Esophagus squamous epithelium (tissue), 5 donors: ENCODE measurements around the gene CACNG1. TPM values are rescaled to one million over a fixed set of nuclear protein-coding genes. Genes with fewer than 3 reads are reported as not detected.

ENCODE experiments used
- DNase-seq: peaks from one replicate; lab custom pipeline; 2025; lab: John Stamatoyannopoulos, UW
- H3K27ac ChIP-seq, 4 donors: fragments of 200-600 bp; sonication (generic); one replicate each; pipeline ENCODE4 v1.5.1; 2016 to 2019; ENCODE audit warnings: mild to moderate bottlenecking in 1 of 4
- H3K27me3 ChIP-seq, 4 donors: fragments of 200-600 bp; sonication (generic); 1 replicate in 3 of 4; 2 replicates in 1 of 4; pipeline versions ENCODE4 v1.5.1 to v1.6.0; 2017 to 2021; ENCODE audit warnings: antibody characterized with exemption in 1 of 4
- H3K36me3 ChIP-seq, 3 donors: fragments of 200-600 bp; sonication (generic); one replicate each; pipeline ENCODE4 v1.5.1; 2016 to 2019
- H3K4me1 ChIP-seq, 3 donors: fragments of 200-600 bp; sonication (generic); one replicate each; pipeline ENCODE4 v1.5.1; 2017 to 2019
- H3K4me3 ChIP-seq, 4 donors: fragments of 200-600 bp; sonication (generic); 1 replicate in 3 of 4; 2 replicates in 1 of 4; pipeline ENCODE4 v1.5.1; 2016 to 2019; ENCODE audit warnings: mild to moderate bottlenecking in 2 of 4, moderate library complexity in 1 of 4
- H3K9me3 ChIP-seq, 3 donors: fragments of 200-600 bp; sonication (generic); one replicate each; pipeline ENCODE4 v1.5.1; 2016 to 2019
- POLR2A ChIP-seq, 4 donors: fragments of 450-650 bp; IDR thresholded peaks; one replicate each; pipeline ENCODE4 v1.6.1; 2017; ENCODE audit warnings: antibody characterized with exemption in 4 of 4, mild to moderate bottlenecking in 4 of 4, moderate library complexity in 3 of 4
- WGBS, 2 donors: methylation state at CpG; one replicate each; pipeline ENCODE4 v1.1.5; 2018; 5-methylcytosine and 5-hydroxymethylcytosine counted together
- intact Hi-C: fragments of 100-400 bp; cut with DNase I; formaldehyde crosslinking; loops from one replicate; pipeline ENCODE4 v1.15.0; 2022
- total RNA-seq, 4 donors: library from RNA; depleted of rRNA; stranded (reverse); fragments of >200 nt; gene quantifications; one replicate each; pipeline ENCODE4 v1.1.0, GENCODE V29; 2016
- TF ChIP-seq, protein P1 (sequence below), 6 experiments: fragments of 450-650 bp in 4 of 6; fragments of 200-600 bp in 2 of 6; sonication (generic) in 2 of 6; IDR thresholded peaks; one replicate each; pipeline ENCODE4 v1.5.1; 2016 to 2019; ENCODE audit warnings: antibody characterized with exemption in 6 of 6, mild to moderate bottlenecking in 4 of 6, moderate library complexity in 4 of 6
- donor health status: DM: yes; HTN: yes; CAD: no.

The CACNG1 gene
- total RNA-seq, 4 donors from 2014 or later, result not detected

DNA sequence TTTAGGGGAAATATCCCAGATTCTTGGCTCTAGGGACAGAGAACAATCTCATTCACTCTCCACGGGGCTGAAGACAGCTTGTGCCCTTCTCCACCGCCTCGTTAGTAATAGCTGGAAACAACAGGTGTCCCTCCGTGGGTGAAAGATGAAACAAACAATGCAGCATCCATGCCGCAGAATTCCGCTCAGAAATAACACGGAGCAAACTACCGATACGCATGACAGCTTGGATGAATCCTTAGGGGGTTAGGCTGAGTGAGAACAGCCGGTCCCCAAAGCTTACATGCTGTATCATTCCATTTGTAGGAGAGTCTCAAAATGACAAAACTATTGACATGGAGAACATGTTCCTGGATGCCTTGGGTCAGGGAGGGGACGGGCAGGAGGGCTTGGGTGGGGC lies 29.4 kb upstream of the CACNG1 start:
- no peak overlapping the region for H3K4me3 ChIP-seq
- no peaks in the 10 kb centered on the region for H3K36me3 ChIP-seq
- H3K9me3 ChIP-seq, result no peaks in the 10 kb centered on the region
- TF ChIP-seq, protein P1, sequence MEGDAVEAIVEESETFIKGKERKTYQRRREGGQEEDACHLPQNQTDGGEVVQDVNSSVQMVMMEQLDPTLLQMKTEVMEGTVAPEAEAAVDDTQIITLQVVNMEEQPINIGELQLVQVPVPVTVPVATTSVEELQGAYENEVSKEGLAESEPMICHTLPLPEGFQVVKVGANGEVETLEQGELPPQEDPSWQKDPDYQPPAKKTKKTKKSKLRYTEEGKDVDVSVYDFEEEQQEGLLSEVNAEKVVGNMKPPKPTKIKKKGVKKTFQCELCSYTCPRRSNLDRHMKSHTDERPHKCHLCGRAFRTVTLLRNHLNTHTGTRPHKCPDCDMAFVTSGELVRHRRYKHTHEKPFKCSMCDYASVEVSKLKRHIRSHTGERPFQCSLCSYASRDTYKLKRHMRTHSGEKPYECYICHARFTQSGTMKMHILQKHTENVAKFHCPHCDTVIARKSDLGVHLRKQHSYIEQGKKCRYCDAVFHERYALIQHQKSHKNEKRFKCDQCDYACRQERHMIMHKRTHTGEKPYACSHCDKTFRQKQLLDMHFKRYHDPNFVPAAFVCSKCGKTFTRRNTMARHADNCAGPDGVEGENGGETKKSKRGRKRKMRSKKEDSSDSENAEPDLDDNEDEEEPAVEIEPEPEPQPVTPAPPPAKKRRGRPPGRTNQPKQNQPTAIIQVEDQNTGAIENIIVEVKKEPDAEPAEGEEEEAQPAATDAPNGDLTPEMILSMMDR (IDR thresholded peaks at IDR 0.05), result no peak
- no peak for TF ChIP-seq POLR2A (IDR thresholded peaks at IDR 0.05)
- 70 to 72% methylated on average over 10 to 11 of the region's 11 CpGs for WGBS, 2 donors
- DNase-seq, result no peak
- H3K4me1 ChIP-seq, result no peaks in the 10 kb centered on the region
- H3K27ac ChIP-seq, result no peak overlapping the region
- intact Hi-C loops, result no loop called here
- H3K27me3 ChIP-seq, result peaks cover 0 to 52% (median 0%) of the 10 kb centered on the region in 4 donors

DNA sequence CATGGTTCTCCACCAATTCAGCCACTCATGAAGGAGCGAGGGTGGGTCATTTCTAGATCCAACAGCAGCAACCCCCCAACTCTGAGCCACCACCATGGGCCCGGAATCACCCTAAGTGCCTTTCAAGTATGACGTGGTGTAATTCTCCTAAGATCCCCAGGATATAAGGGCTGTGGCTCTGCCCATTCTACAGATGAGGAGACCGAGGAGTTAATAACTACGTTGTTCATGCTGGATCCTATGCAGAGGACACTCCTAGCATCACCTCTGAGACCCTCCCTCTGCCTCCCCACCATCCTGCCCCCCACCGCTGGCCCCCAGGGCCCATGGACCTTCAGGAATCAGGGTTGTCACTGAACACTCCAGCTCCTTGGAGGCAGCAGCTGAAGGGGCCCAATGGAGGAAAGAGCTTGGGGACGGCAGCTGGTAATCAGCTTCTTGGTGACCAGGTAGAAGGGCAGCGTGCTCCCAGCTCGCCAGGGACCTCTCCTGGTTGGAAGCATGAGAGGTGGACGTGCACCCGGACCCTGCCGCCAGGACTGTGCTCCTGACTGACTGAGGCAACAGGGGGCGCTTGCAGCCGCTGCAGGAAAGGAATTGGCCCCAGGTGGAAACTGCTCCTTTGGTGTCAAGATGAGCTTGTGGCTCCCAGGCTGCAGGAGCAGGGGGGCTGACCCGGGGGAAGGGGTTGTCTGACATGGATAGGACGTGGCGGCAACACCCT lies 28.2 kb upstream of the CACNG1 start:
- H3K4me1 ChIP-seq, result no peaks in the 10 kb centered on the region
- no peak overlapping the region for H3K27ac ChIP-seq
- TF ChIP-seq, protein P1 (IDR thresholded peaks at IDR 0.05), result no peak
- TF ChIP-seq POLR2A (IDR thresholded peaks at IDR 0.05), result no peak
- no peaks in the 10 kb centered on the region for H3K36me3 ChIP-seq
- DNase-seq, result no peak
- H3K4me3 ChIP-seq, result no peak overlapping the region
- peaks cover 0 to 47% (median 0%) of the 10 kb centered on the region in 4 donors for H3K27me3 ChIP-seq
- H3K9me3 ChIP-seq, result no peaks in the 10 kb centered on the region
- 83 to 95% methylated on average over 2 to 3 of the region's 17 CpGs for WGBS, 2 donors
- intact Hi-C loops, result no loop called here

DNA sequence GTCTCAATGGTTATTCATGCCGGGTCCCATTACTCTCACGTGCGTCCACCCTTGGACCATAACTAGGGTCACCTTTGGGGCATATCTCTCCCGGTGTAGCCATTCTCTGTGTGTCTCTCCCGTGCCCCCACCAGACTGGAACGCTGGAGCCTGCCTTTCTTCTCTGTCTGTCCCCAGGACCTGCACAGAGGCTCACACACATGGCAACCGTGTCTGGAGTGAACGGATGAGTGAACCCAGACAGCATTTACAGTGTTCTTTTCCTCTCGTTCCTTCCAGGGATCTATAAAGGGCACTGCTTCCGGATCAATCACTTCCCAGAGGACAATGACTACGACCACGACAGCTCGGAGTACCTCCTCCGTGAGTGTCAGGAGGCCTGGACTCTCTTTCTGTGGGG lies 26.4 kb upstream of the CACNG1 start:
- H3K4me3 ChIP-seq, result no peak overlapping the region
- DNase-seq, result no peak

DNA sequence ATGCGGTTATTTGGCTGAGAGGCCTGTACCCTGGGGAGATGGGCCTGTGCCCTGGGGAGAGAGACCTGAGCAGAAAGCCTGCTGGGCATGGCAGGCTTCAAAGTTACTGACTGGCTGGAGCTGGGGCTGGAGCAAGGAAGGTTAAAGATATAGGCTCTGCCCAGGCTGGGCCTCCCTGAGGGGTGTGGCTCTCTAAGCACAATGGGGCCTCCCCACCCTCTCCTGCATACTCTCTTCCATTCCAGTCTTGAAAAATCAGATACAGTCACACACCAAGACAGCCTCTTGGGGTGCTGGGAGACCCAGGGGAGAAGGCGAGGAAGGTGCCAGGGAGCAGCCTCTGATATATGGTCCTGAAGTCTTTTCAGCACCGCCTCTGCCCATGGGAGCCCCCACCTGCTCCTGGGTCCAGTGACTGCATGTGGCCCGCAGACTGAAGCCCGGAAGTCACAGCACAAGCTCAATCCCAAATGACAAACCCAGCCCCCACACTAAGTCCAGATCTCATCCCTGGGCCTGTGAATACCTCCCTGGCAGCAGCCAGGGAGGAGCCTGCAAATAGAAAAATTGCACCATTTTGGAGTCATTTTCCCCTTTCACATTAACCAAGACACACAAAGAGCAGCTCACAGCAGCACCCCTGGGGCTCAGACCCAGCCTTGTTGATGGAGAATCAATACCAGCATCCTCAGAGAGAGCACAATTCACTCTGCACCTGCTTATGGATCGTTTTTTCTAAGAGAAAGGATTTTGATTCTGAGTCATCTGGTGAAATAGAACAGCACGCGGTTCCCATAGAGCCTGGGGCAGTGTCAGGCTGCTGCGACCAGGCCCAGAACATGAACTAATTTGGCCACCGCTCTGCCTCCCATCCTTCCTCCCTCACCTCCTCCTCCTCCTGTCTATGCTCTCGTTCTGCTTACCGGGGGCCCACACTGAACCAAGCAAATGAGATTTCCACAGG lies 25.6 kb upstream of the CACNG1 start:
- intact Hi-C loops, result no loop called here
- no peak for DNase-seq
- Histone ChIP-seq H3K27me3 (peaks cover 0 to 27% (median 0%) of the 10 kb centered on the region in 4 donors), H3K4me1 (no peaks in the 10 kb centered on the region), H3K4me3 (no peak overlapping the region), H3K9me3 (no peaks in the 10 kb centered on the region), H3K27ac (no peak overlapping the region), H3K36me3 (no peaks in the 10 kb centered on the region)
- TF ChIP-seq, protein P1 (IDR thresholded peaks at IDR 0.05), result no peak
- no peak for TF ChIP-seq POLR2A (IDR thresholded peaks at IDR 0.05)
- WGBS, 2 donors, result 50 to 80% methylated on average over 6 to 8 of the region's 12 CpGs

More for the DNA sequence above, 26.4 kb upstream of the CACNG1 start:
- TF ChIP-seq, protein P1 (IDR thresholded peaks at IDR 0.05), result no peak
- no peak for TF ChIP-seq POLR2A (IDR thresholded peaks at IDR 0.05)
- no peaks in the 10 kb centered on the region for H3K36me3 ChIP-seq
- no peaks in the 10 kb centered on the region for H3K4me1 ChIP-seq
- peaks cover 0 to 36% (median 0%) of the 10 kb centered on the region in 4 donors for H3K27me3 ChIP-seq
- no peaks in the 10 kb centered on the region for H3K9me3 ChIP-seq
- intact Hi-C loops, result no loop called here
- WGBS, 2 donors, result 84 to 91% methylated on average over 8 to 9 of the region's 14 CpGs
- no peak overlapping the region for H3K27ac ChIP-seq
